ENCODE data around the gene SLC45A3.

Gene SLC45A3

GRCh38 chr1:205669341-205670149, 10.8 kb downstream of the SLC45A3 start:
- DNase-seq (ENCODE audit: low read depth in 2 of 2) = no peak

GRCh38 chr1:205668951-205669340, 11.4 kb downstream of the SLC45A3 start:
- no peak for DNase-seq (ENCODE audit: low read depth in 2 of 2)

- no peak for DNase-seq (ENCODE audit: low read depth in 2 of 2)
These were observed 12.2 kb downstream of the SLC45A3 start for GRCh38 chr1:205667909-205668643.

GRCh38 chr1:205666372-205667166, 13.7 kb downstream of the SLC45A3 start:
- no peak for DNase-seq (ENCODE audit: low read depth in 2 of 2)

GRCh38 chr1:205665201-205666045, 14.9 kb downstream of the SLC45A3 start:
- no peak for DNase-seq (ENCODE audit: low read depth in 2 of 2)

- DNase-seq (ENCODE audit: low read depth in 2 of 2) = no peak
These were observed 15.8 kb downstream of the SLC45A3 start for GRCh38 chr1:205664399-205665017.

- no peak for DNase-seq (ENCODE audit: low read depth in 2 of 2)
These were observed 16.9 kb downstream of the SLC45A3 start for GRCh38 chr1:205663286-205663936.

- no peak for DNase-seq (ENCODE audit: low read depth in 2 of 2)
These were observed 17.5 kb downstream of the SLC45A3 start for GRCh38 chr1:205662791-205663190.

GRCh38 chr1:205662135-205662738, 18.1 kb downstream of the SLC45A3 start:
- DNase-seq (ENCODE audit: low read depth in 2 of 2) = no peak

- no peak for DNase-seq (ENCODE audit: low read depth in 2 of 2)
These were observed 18.7 kb downstream of the SLC45A3 start for GRCh38 chr1:205661429-205662134.

GRCh38 chr1:205660361-205660760, 19.9 kb downstream of the SLC45A3 start:
- DNase-seq (ENCODE audit: low read depth in 2 of 2) = no peak

- peak; percentile 24 to 34 for DNase-seq (ENCODE audit: low read depth in 2 of 2)
These were observed 21.2 kb downstream of the SLC45A3 start for GRCh38 chr1:205658943-205659581.

GRCh38 chr1:205656236-205656635, 24.1 kb downstream of the SLC45A3 start:
- no peak for DNase-seq (ENCODE audit: low read depth in 2 of 2)

GRCh38 chr1:205652984-205653383, 27.3 kb downstream of the SLC45A3 start:
- no peak for DNase-seq (ENCODE audit: low read depth in 2 of 2)

- DNase-seq (ENCODE audit: low read depth in 2 of 2) = no peak
These were observed 30.1 kb downstream of the SLC45A3 start for GRCh38 chr1:205650241-205650640.

GRCh38 chr1:205645519-205645918, 34.8 kb downstream of the SLC45A3 start:
- DNase-seq (ENCODE audit: low read depth in 2 of 2) = no peak

GRCh38 chr1:205642679-205643307, 37.5 kb downstream of the SLC45A3 start:
- no peak for DNase-seq (ENCODE audit: low read depth in 2 of 2)

- no peak for DNase-seq (ENCODE audit: low read depth in 2 of 2)
These were observed 40.7 kb downstream of the SLC45A3 start for GRCh38 chr1:205639567-205639966.
